ENCODE results near the gene CCDC85B.

Gene CCDC85B

DNA sequence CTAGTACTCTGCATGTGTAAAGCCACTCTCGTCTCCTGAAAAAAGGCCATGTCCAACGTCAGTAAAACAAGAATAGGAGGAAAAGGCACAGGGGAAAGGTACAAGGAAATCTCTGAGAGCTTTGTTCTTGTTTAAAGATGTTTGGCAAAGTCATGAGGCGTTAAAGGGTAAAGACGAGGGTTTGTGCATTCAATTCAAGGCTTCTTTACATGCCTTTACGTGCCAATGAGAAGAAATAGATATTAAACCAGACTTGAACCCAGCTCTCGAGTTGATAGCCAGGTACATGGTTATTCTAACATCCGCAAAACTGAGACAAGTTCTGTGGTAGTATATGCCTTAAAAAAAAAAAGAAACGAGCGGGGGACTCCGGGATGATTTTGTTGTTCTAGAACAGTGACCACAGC lies 31.8 kb upstream of the CCDC85B start:
- peaks cover 32 to 39% of the 10 kb centered on the region in 2 donors for H3K36me3 ChIP-seq (ENCODE audit: control insufficient read depth in 2 of 2, insufficient read depth in 2 of 2, low read length in 2 of 2)
- peak overlapping the region; percentile 91 to 98 for H3K4me3 ChIP-seq (ENCODE audit: low read length in 2 of 2)
- no peaks in the 10 kb centered on the region for H3K27me3 ChIP-seq (ENCODE audit: control insufficient read depth in 1 of 2, insufficient read depth in 2 of 2, low read length in 2 of 2)
- peak overlapping the region; percentile 90 to 100 for H3K9ac ChIP-seq (ENCODE audit: low read length in 2 of 2)
- peaks cover 65% of the 10 kb centered on the region for H3K4me1 ChIP-seq (ENCODE audit: control insufficient read depth, insufficient read depth, low read length)
- peak overlapping the region; percentile 100 for H3K27ac ChIP-seq (ENCODE audit: low read length)
- no peaks in the 10 kb centered on the region for H3K9me3 ChIP-seq (ENCODE audit: control insufficient read depth in 2 of 2, low read length in 2 of 2)

DNA sequence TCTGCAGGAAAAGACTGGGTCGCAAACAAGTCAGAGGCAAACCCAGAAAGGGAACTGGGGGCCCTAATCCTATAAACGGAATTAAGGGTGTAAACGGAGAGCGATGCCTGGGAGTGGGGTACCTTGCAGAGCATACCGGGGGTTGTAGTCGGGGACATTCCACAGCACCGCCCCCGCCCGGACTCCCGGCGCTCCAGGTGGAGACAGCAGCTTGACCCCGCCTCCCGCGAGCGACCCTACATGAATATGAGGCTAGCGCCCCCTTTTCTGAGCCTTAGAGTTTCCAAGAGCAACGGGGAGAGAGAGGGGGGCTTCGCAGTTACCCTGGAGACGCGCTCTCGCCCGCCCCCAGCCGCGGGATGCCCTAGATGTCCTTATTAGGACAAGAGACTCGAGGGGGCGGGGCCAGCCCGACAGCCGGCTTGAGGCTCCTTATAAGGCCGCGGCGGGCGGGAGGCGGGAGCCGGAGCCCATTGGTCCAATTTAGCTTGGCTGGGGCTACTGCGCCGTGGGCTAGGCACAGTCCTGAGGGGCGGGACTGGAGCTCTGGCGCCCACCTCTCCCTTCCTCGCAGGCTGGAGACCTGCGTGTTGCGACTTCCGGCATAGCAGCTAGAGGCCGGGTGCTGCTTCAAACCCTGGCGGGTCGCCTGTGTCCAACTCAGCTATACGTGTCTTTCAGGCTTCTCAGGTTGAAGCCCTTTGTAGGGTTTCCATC lies 31.2 kb upstream of the CCDC85B start:
- H3K4me1 ChIP-seq (ENCODE audit: control insufficient read depth, insufficient read depth, low read length): peaks cover 68% of the 10 kb centered on the region
- H3K27me3 ChIP-seq (ENCODE audit: control insufficient read depth in 1 of 2, insufficient read depth in 2 of 2, low read length in 2 of 2): no peaks in the 10 kb centered on the region
- H3K9ac ChIP-seq (ENCODE audit: low read length in 2 of 2): peak overlapping the region; percentile 90 to 100
- H3K4me3 ChIP-seq (ENCODE audit: low read length in 2 of 2): peak overlapping the region; percentile 91 to 98
- H3K9me3 ChIP-seq (ENCODE audit: control insufficient read depth in 2 of 2, low read length in 2 of 2): no peaks in the 10 kb centered on the region
- H3K36me3 ChIP-seq (ENCODE audit: control insufficient read depth in 2 of 2, insufficient read depth in 2 of 2, low read length in 2 of 2): peaks cover 31 to 39% of the 10 kb centered on the region in 2 donors
- peak overlapping the region; percentile 100 for H3K27ac ChIP-seq (ENCODE audit: low read length)

DNA sequence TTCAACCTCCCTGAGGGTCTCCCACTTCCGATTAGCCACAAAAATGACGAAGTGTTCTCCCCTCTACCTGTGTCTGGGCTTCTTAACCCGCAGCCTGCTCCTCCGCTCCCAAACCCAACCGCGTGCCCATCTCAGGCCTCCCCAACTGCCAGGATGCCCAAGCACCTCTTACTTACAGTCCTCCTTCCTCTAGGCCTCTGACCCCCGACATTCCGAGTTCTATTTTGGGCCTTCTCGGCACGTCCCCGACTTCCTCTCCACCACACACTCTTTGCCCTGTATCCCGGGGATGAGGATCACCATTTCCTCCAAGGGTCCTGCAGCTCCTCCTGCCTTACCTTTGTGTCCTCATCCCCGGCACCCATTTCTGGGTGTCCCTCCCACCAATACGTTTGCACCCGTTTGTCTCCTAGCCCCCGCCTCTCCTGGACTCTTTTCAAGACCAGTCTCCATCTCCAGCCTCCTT lies 30.6 kb upstream of the CCDC85B start:
- no peaks in the 10 kb centered on the region for H3K9me3 ChIP-seq (ENCODE audit: control insufficient read depth in 2 of 2, low read length in 2 of 2)
- peak overlapping the region; percentile 87 to 98 for H3K4me3 ChIP-seq (ENCODE audit: low read length in 2 of 2)
- no peaks in the 10 kb centered on the region for H3K27me3 ChIP-seq (ENCODE audit: control insufficient read depth in 1 of 2, insufficient read depth in 2 of 2, low read length in 2 of 2)
- H3K4me1 ChIP-seq (ENCODE audit: control insufficient read depth, insufficient read depth, low read length): peaks cover 66% of the 10 kb centered on the region
- H3K27ac ChIP-seq (ENCODE audit: low read length): peak overlapping the region; percentile 100
- peaks cover 29 to 40% of the 10 kb centered on the region in 2 donors for H3K36me3 ChIP-seq (ENCODE audit: control insufficient read depth in 2 of 2, insufficient read depth in 2 of 2, low read length in 2 of 2)
- H3K9ac ChIP-seq (ENCODE audit: low read length in 2 of 2): peak overlapping the region; percentile 85 to 98

DNA sequence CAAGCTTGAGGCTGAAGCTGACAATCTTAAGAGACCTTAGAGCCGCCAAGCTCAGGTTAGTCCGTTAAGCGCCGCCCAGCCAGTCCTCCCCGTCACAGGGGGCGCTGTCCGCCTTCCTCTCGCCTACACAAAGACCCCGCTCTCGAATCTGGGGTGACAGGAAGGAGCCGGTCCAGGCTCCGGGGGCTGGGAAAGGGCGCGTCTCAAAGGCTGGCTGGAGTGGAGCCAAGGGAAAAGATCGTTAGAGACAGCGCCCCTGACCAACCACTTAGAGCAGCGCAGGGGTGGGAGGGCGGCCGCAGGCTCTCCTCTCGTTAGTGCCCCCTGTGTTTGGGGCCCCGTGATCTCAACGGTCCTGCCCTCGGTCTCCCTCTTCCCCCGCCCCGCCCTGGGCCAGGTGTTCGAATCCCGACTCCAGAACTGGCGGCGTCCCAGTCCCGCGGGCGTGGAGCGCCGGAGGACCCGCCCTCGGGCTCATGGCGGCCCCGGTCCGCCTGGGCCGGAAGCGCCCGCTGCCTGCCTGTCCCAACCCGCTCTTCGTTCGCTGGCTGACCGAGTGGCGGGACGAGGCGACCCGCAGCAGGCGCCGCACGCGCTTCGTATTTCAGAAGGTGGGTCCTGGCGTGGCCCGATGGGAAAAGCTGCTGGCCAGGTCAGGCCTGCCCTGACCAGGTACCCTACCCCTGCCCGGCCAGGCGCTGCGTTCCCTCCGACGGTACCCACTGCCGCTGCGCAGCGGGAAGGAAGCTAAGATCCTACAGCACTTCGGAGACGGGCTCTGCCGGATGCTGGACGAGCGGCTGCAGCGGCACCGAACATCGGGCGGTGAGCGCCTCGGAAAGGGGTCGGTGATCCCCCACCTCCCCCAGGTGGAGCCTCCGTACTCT lies 30.0 kb upstream of the CCDC85B start, which contains the start of gene MUS81:
MUS81 (plus strand) TSS at position 156 of the 887 bp plus-strand sequence; CDS start at position 477, 321 bp downstream.
- Histone ChIP-seq H3K4me1 (ENCODE audit: control insufficient read depth, insufficient read depth, low read length) (peaks cover 61% of the 10 kb centered on the region), H3K27ac (ENCODE audit: low read length) (peak within 1 kb of the TSS; percentile 100), H3K9me3 (ENCODE audit: control insufficient read depth in 2 of 2, low read length in 2 of 2) (no peaks in the 10 kb centered on the region), H3K9ac (ENCODE audit: low read length in 2 of 2) (peak within 1 kb of the TSS; percentile 90 to 100), H3K4me3 (ENCODE audit: low read length in 2 of 2) (peak within 1 kb of the TSS; percentile 91 to 98), H3K36me3 (ENCODE audit: control insufficient read depth in 2 of 2, insufficient read depth in 2 of 2, low read length in 2 of 2) (peaks cover 30 to 40% of the 10 kb centered on the region in 2 donors), H3K27me3 (ENCODE audit: control insufficient read depth in 1 of 2, insufficient read depth in 2 of 2, low read length in 2 of 2) (no peaks in the 10 kb centered on the region)

DNA sequence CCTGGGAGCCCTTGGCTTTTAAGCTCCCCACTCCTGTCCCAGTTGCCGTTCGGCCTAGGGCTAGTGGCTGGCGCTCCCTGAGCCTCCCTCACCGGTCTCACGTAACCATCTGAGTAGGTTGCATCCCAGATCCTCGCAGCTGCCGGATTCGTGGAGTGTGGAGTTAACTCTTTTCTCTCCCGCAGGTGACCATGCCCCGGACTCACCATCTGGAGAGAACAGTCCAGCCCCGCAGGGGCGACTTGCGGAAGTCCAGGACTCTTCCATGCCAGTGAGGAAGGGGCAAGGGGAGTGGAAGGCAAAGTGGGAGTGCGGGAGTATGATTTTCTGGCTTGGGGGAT lies 29.3 kb upstream of the CCDC85B start:
- Histone ChIP-seq H3K9me3 (ENCODE audit: control insufficient read depth in 2 of 2, low read length in 2 of 2) (no peaks in the 10 kb centered on the region), H3K27ac (ENCODE audit: low read length) (peak overlapping the region; percentile 100), H3K9ac (ENCODE audit: low read length in 2 of 2) (peak overlapping the region; percentile 85 to 98), H3K36me3 (ENCODE audit: control insufficient read depth in 2 of 2, insufficient read depth in 2 of 2, low read length in 2 of 2) (peaks cover 25 to 40% of the 10 kb centered on the region in 2 donors), H3K4me1 (ENCODE audit: control insufficient read depth, insufficient read depth, low read length) (peaks cover 55% of the 10 kb centered on the region), H3K27me3 (ENCODE audit: control insufficient read depth in 1 of 2, insufficient read depth in 2 of 2, low read length in 2 of 2) (no peaks in the 10 kb centered on the region), H3K4me3 (ENCODE audit: low read length in 2 of 2) (peak overlapping the region; percentile 87 to 98)

DNA sequence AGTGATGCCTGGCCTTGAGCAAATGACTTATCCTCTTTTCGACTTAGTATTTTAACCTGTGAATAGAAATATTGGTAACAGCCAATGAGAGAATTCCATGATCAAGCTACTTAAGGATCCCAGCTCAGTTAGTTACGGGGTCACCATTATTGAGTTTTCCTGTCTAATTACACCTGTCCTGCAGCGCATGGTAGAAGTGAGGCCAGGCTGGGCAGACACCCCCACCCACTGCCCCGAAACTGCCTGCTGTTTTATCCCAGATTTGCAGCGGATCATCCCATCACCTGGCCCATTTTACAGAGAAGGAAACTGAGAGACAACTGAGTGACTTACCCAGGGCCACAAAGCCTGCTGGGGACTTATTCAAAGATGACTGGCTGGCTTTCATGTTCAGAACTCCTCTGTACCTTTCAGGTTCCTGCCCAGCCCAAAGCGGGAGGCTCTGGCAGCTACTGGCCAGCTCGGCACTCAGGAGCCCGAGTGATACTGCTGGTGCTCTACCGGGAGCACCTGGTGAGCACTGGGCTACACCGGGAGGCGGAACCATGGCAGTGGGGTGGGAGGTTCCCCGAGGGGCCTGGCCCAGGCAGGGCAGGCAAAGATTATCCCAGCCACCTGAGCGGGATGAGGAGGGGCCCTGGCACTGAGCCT lies 28.8 kb upstream of the CCDC85B start:
- Histone ChIP-seq H3K4me1 (ENCODE audit: control insufficient read depth, insufficient read depth, low read length) (peaks cover 51% of the 10 kb centered on the region), H3K9ac (ENCODE audit: low read length in 2 of 2) (peak overlapping the region; percentile 85 to 98), H3K36me3 (ENCODE audit: control insufficient read depth in 2 of 2, insufficient read depth in 2 of 2, low read length in 2 of 2) (peaks cover 25 to 40% of the 10 kb centered on the region in 2 donors), H3K27ac (ENCODE audit: low read length) (peak overlapping the region; percentile 100), H3K4me3 (ENCODE audit: low read length in 2 of 2) (peak overlapping the region; percentile 87 to 98), H3K27me3 (ENCODE audit: control insufficient read depth in 1 of 2, insufficient read depth in 2 of 2, low read length in 2 of 2) (no peaks in the 10 kb centered on the region), H3K9me3 (ENCODE audit: control insufficient read depth in 2 of 2, low read length in 2 of 2) (no peaks in the 10 kb centered on the region)

DNA sequence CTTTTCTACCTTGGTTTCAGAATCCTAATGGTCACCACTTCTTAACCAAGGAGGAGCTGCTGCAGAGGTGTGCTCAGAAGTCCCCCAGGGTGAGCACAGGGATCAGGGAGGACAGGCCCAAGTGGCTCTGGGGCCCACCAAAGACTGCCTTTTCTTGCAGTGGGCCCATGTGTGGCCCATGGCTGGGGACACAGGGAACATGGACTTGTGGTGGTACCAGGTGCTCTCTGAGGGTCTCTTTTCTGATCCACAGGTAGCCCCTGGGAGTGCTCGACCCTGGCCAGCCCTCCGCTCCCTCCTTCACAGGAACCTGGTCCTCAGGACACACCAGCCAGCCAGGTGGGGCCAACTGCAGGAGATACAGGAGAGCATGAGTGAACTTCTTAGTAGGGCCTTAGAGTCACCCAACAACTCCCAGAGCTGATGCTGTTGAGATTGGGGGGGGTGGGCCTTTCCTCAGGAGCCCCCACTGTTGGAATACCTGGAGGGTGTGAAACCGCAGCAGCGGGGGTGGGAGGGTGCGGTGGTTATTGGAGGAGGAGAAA lies 28.2 kb upstream of the CCDC85B start:
- no peaks in the 10 kb centered on the region for H3K9me3 ChIP-seq (ENCODE audit: control insufficient read depth in 2 of 2, low read length in 2 of 2)
- H3K27ac ChIP-seq (ENCODE audit: low read length): peak overlapping the region; percentile 100
- peaks cover 49% of the 10 kb centered on the region for H3K4me1 ChIP-seq (ENCODE audit: control insufficient read depth, insufficient read depth, low read length)
- H3K27me3 ChIP-seq (ENCODE audit: control insufficient read depth in 1 of 2, insufficient read depth in 2 of 2, low read length in 2 of 2): no peaks in the 10 kb centered on the region
- H3K36me3 ChIP-seq (ENCODE audit: control insufficient read depth in 2 of 2, insufficient read depth in 2 of 2, low read length in 2 of 2): peaks cover 30 to 45% of the 10 kb centered on the region in 2 donors
- peak overlapping the region in 1 of 2 donors; percentile 98 for H3K4me3 ChIP-seq (ENCODE audit: low read length in 2 of 2)
- peak overlapping the region; percentile 21 to 85 for H3K9ac ChIP-seq (ENCODE audit: low read length in 2 of 2)

DNA sequence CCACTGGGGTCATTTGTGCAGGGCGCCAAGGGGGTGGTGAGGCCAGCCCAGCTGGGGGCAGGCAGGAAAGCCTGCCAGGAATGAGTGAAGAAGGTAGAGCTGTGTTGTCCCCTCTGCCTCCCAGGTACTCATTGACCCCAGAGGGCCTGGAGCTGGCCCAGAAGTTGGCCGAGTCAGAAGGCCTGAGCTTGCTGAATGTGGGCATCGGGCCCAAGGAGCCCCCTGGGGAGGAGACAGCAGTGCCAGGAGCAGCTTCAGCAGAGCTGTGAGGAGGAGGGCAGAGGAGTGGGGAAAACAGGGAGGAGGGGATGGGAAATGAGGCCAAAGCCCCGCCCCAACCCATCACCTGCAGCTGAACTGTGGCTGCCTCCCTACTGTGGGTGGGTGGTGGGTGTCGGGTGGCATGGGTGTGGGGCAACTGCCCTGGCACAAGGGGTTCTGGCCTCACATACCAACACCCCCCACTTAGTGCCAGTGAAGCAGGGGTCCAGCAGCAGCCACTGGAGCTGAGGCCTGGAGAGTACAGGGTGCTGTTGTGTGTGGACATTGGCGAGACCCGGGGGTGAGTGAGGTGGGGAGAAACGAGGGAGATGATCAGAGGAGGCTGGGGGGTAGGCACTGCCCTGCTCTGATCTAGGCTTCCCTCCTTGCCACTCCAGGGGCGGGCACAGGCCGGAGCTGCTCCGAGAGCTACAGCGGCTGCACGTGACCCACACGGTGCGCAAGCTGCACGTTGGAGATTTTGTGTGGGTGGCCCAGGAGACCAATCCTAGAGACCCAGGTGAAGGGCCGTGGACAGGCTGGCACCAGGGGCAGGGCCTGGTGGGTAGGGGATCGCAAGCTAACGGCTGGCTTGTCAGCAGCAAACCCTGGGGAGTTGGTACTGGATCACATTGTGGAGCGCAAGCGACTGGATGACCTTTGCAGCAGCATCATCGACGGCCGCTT lies 27.3 kb upstream of the CCDC85B start:
- peaks cover 34 to 48% of the 10 kb centered on the region in 2 donors for H3K36me3 ChIP-seq (ENCODE audit: control insufficient read depth in 2 of 2, insufficient read depth in 2 of 2, low read length in 2 of 2)
- no peak overlapping the region for H3K4me3 ChIP-seq (ENCODE audit: low read length in 2 of 2)
- H3K27ac ChIP-seq (ENCODE audit: low read length): peak overlapping the region; percentile 100

DNA sequence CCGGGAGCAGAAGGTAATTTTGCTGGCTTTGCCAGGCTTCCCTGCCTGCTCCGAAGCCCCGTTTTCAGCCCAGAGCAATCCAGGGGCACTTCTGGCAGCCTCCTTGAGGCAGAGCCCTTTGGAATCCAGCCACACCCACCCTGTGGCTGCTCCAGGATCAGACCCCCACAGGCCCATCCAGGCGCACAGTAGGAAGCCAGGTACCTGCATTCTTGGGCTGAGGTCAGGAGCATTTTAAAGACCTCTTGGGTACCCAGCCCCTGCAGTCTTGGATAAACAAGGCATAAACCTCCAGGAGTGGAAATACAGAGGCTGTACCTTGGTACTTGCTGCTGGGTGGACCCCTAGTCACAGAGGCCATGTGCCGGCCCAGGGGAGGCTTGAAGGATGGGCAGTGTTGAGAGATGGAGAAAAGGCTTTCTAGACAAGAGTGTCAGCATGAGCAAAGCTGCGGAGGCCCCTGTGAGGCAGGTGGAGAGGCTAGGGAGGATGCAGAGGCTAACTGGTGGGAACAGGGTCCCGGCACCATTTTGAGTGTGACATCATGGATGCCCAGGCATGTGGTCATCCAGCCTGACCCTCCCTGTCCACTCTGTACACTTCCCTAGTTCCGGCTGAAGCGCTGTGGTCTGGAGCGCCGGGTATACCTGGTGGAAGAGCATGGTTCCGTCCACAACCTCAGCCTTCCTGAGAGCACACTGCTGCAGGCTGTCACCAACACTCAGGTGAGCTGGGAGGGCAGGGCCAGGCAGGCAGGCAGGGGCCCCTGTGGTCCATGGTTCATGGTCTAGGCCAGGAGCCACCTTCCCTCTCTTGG lies 26.4 kb upstream of the CCDC85B start:
- peaks cover 43 to 56% of the 10 kb centered on the region in 2 donors for H3K36me3 ChIP-seq (ENCODE audit: control insufficient read depth in 2 of 2, insufficient read depth in 2 of 2, low read length in 2 of 2)
- H3K27me3 ChIP-seq (ENCODE audit: control insufficient read depth in 1 of 2, insufficient read depth in 2 of 2, low read length in 2 of 2): no peaks in the 10 kb centered on the region
- no peak overlapping the region for H3K4me3 ChIP-seq (ENCODE audit: low read length in 2 of 2)
- peaks cover 47% of the 10 kb centered on the region for H3K4me1 ChIP-seq (ENCODE audit: control insufficient read depth, insufficient read depth, low read length)
- H3K27ac ChIP-seq (ENCODE audit: low read length): peak overlapping the region; percentile 100
- no peaks in the 10 kb centered on the region for H3K9me3 ChIP-seq (ENCODE audit: control insufficient read depth in 2 of 2, low read length in 2 of 2)
- H3K9ac ChIP-seq (ENCODE audit: low read length in 2 of 2): peak overlapping the region in 1 of 2 donors; percentile 5

More for the DNA sequence above, 27.3 kb upstream of the CCDC85B start:
- Histone ChIP-seq H3K4me1 (ENCODE audit: control insufficient read depth, insufficient read depth, low read length) (peaks cover 51% of the 10 kb centered on the region), H3K9ac (ENCODE audit: low read length in 2 of 2) (peak overlapping the region in 1 of 2 donors; percentile 29), H3K27me3 (ENCODE audit: control insufficient read depth in 1 of 2, insufficient read depth in 2 of 2, low read length in 2 of 2) (no peaks in the 10 kb centered on the region), H3K9me3 (ENCODE audit: control insufficient read depth in 2 of 2, low read length in 2 of 2) (no peaks in the 10 kb centered on the region)
